ENCODE data around the gene TSGA10IP.

The TSGA10IP gene

GRCh38 chr11:65917077-65917433, 28.2 kb upstream of the TSGA10IP start:
- H3K4me3 ChIP-seq (ENCODE audit: low read depth, low read length): peak overlapping the region; percentile 95
- DNase-seq (ENCODE audit: low read depth): no peak

GRCh38 chr11:65917434-65918210, 27.7 kb upstream of the TSGA10IP start:
- H3K4me3 ChIP-seq (ENCODE audit: low read depth, low read length): peak overlapping the region; percentile 95
- DNase-seq (ENCODE audit: low read depth): no peak

GRCh38 chr11:65918211-65919140, 26.8 kb upstream of the TSGA10IP start, which contains the start of gene C11orf68:
Gene C11orf68, minus strand, starts transcription at chr11:65919062. Its CDS starts 31 bp downstream, at chr11:65919031.
- DNase-seq (ENCODE audit: low read depth): no peak
- H3K4me3 ChIP-seq (ENCODE audit: low read depth, low read length): peak within 1 kb of the TSS; percentile 95

- H3K4me3 ChIP-seq (ENCODE audit: low read depth, low read length): peak within 1 kb of the TSS; percentile 95
- peak; percentile 96 for DNase-seq (ENCODE audit: low read depth)
Observed at GRCh38 chr11:65919141-65919572, 26.1 kb upstream of the TSGA10IP start, which contains the start of gene DRAP1. Gene DRAP1, plus strand, starts transcription at chr11:65919426. Its CDS starts 76 bp downstream, at chr11:65919502.

- H3K4me3 ChIP-seq (ENCODE audit: low read depth, low read length): peak overlapping the region; percentile 75
- DNase-seq (ENCODE audit: low read depth): no peak
Observed at GRCh38 chr11:65919573-65920371, 25.5 kb upstream of the TSGA10IP start.

GRCh38 chr11:65920372-65920802, 24.9 kb upstream of the TSGA10IP start:
- peak overlapping the region; percentile 75 for H3K4me3 ChIP-seq (ENCODE audit: low read depth, low read length)
- no peak for DNase-seq (ENCODE audit: low read depth)

- peak overlapping the region; percentile 75 for H3K4me3 ChIP-seq (ENCODE audit: low read depth, low read length)
- no peak for DNase-seq (ENCODE audit: low read depth)
Observed at GRCh38 chr11:65921033-65921555, 24.2 kb upstream of the TSGA10IP start.

- DNase-seq (ENCODE audit: low read depth): no peak
- no peak overlapping the region for H3K4me3 ChIP-seq (ENCODE audit: low read depth, low read length)
Observed at GRCh38 chr11:65921876-65922275, 23.4 kb upstream of the TSGA10IP start.

- H3K4me3 ChIP-seq (ENCODE audit: low read depth, low read length): no peak overlapping the region
- no peak for DNase-seq (ENCODE audit: low read depth)
Observed at GRCh38 chr11:65922565-65922964, 22.7 kb upstream of the TSGA10IP start.

- no peak for DNase-seq (ENCODE audit: low read depth)
- no peak overlapping the region for H3K4me3 ChIP-seq (ENCODE audit: low read depth, low read length)
Observed at GRCh38 chr11:65925397-65925796, 19.9 kb upstream of the TSGA10IP start.

GRCh38 chr11:65927904-65928397, 17.3 kb upstream of the TSGA10IP start:
- no peak for DNase-seq (ENCODE audit: low read depth)
- no peak overlapping the region for H3K4me3 ChIP-seq (ENCODE audit: low read depth, low read length)

- H3K4me3 ChIP-seq (ENCODE audit: low read depth, low read length): no peak overlapping the region
- DNase-seq (ENCODE audit: low read depth): no peak
Observed at GRCh38 chr11:65928667-65929066, 16.6 kb upstream of the TSGA10IP start.

- DNase-seq (ENCODE audit: low read depth): no peak
- no peak overlapping the region for H3K4me3 ChIP-seq (ENCODE audit: low read depth, low read length)
Observed at GRCh38 chr11:65931773-65932557, 13.3 kb upstream of the TSGA10IP start.

GRCh38 chr11:65932558-65932919, 12.7 kb upstream of the TSGA10IP start:
- DNase-seq (ENCODE audit: low read depth): no peak

GRCh38 chr11:65934014-65934413, 11.3 kb upstream of the TSGA10IP start:
- DNase-seq (ENCODE audit: low read depth): no peak
- no peak overlapping the region for H3K4me3 ChIP-seq (ENCODE audit: low read depth, low read length)

More at GRCh38 chr11:65932558-65932919, 12.7 kb upstream of the TSGA10IP start:
- H3K4me3 ChIP-seq (ENCODE audit: low read depth, low read length): no peak overlapping the region

GRCh38 chr11:65937766-65938165, 7.5 kb upstream of the TSGA10IP start:
- DNase-seq (ENCODE audit: low read depth): no peak
- H3K4me3 ChIP-seq (ENCODE audit: low read depth, low read length): no peak overlapping the region

GRCh38 chr11:65941720-65942310, 3.5 kb upstream of the TSGA10IP start:
- DNase-seq (ENCODE audit: low read depth): no peak
- no peak overlapping the region for H3K4me3 ChIP-seq (ENCODE audit: low read depth, low read length)

GRCh38 chr11:65942531-65942930, 2.7 kb upstream of the TSGA10IP start:
- DNase-seq (ENCODE audit: low read depth): no peak
- no peak overlapping the region for H3K4me3 ChIP-seq (ENCODE audit: low read depth, low read length)
